ENCODE results near the gene DDA1. TPM values are rescaled to one million over a fixed set of nuclear protein-coding genes. Genes with fewer than 3 reads are reported as not detected.

Gene DDA1
- total RNA-seq, result 17.5 and 24.2 TPM in 2 replicates

DNA sequence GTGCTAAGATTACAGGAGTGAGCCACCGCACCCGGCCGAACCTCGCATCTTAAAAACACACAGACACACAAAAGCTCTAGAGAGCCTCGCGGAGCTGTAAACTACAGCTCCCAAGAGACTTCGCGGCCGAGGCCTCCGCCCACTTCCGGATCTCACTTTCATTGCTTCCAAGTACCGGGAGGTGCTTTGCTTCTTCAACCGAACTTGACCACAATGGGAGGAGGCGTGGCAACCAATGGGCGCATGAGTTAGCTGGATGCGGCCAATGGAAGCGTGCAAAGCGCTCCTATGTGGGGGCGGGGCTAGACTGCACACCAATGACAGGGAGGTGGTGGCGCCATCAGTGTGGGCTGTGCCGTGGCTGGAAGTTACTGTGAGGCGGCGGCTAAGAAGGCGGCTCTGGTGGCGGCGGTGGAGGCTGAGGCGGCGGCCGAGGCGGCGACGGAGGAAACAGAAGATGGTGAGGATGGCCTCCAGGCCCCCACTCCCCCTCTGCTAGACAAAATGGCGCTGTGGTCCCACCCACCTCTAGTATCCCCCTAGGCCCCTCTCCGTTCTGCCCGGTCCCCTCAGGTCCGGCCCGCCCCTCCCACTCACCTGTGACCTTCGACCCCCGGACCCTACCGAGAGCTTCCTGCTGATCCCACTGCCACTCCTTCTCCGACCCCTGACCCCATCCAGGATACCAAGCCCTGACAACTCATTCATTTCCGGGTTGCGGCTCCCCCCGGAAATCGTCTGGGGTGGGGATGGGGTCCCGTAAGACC, at the start of gene DDA1:
Gene DDA1 (plus strand): TSS at position 366 of the 767 bp plus-strand sequence. CDS start 92 bp downstream, at position 458.

DNA sequence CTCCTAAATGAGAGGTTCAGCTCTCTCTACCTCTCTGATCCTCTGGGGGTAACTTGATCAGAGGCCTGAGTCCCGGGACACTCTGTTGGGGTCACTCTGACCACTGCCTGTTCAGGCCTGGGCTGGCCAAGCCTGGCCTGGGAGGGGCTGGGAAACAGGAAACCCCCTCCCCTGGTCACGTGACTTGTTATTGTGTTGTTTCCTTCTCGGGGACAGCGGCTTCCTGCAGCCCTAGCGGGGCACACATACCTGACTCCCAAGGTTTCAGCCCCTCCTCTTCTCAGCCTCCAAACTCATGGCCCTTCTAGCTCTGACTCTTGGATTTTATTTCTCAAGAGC, 44.8 kb upstream of the DDA1 start, which contains the start of gene USHBP1:
Gene USHBP1 (minus strand): TSS at position 105 of the 339 bp plus-strand sequence. CDS start 446 bp downstream, outside the sequence.

DNA sequence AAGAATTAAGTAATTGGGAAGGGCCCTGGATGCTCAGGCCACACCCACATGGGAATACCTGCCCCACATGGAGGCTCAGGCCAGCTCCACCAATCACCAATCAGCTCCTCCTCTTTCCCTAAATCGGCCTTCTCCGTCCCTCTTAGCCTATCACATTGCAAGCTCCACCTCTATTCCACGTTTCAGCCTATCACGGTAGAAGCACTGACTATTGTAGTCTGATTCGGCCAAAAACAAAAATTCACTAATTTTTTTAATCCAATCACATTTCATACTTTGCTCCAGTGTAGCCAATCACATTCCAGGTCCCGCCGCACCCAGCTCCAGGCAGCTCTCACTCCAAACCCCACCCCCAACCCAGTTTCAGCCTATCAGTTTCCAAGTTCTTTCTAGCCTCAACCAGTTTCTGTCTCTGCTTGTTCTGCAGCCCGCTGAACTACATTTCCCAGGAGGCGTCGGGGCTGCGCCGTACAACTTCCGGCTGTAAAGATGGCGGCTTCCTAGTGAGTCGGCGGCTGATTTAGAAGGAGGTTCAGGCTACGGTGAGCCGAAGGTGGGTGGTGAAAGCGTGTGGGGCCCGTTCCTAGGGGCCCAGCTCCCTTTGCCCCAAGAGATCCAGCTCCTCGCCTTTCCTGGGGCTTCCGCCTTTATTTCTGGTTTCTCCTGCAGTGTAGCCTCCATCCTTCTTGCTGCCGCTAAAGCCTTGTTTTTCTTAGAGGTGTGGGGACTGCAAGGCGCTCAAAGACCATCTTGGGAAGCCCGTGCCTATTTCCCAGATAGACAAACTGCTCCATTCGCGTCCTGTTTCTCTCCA, 42.2 kb upstream of the DDA1 start, which contains the start of gene BABAM1:
Gene BABAM1 (plus strand): TSS at position 469 of the 814 bp plus-strand sequence. CDS start 1,364 bp downstream, outside the sequence.

DNA sequence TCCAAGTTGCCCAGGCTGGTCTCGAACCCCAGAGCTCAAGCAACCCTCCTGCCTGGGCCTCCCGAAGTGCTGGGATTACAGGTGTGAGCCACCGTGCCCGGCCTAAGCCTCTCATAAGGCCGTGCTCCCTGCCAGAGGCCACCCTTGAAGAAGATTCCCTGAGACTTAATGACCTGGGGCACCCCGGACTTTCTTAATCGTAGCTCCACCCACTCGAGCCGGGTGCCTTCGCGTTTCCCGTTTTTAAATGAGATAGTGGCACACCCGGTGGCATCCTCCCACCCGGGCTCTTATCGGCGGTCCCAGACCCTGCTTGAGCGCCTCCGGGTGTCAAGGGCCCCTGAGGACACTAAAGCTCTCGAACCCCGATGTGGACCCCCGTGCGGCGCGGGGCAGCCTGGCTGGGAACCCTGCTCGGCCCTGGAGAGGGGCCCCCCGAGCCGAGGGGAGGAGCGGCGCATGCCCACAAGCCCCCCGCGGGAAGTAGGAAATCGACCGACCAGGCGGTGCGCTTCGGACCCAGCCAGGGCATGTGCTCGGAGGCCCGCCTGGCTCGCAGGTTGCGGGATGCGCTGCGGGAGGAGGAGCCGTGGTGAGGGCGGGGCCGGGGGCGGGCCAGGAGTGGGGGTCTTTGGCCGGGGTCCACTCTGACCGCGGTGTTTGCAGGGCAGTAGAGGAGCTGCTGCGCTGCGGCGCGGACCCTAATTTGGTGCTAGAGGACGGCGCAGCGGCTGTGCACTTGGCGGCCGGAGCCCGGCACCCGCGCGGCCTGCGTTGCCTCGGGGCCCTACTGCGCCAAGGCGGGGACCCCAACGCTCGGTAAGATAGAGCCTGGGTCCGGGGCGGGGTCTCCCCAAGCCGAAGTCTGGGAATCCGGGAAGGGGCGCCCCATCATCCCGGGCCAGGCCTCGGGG, 27.7 kb upstream of the DDA1 start, which contains the start of gene ANKLE1:
Gene ANKLE1 (plus strand): TSS at position 511 of the 914 bp plus-strand sequence. CDS start 20 bp downstream, at position 531.

DNA sequence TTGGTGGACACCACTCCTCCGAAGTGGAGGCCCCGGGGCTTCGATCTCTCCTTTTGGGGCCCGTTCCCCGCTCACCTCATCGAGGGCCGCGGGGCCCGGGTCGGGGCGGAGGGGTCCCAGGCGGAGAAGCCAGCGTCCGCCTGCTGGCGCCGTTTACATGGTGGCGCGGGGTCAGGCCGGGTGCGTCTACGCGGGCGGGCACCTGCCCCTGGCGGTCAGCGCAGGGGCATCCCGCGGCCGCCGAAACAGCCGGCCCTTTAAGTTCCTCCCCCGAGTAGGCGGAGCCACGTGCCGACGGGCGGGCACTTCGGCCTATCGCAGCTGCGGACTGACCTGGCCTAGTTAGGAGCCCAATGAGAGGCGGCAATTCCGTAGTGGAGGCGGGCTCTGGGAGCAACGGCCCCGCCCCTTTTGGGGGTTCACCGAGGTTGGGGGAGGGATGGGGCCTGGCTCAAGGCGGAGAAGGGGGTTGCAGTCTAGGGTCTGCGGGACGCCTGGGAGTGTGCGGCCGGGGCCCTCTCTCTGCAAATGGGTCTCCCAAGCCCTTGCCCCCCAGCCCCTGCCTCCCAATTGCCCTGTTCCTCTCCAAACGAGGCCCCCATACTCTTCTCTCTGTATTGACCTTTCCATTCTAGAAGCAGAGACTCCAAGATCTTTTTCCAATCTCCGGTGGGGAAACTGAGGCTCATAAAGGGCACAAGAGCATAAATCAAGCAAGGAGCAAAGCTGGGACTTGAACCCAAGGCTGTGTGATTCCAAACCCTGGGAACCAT, 6.0 kb upstream of the DDA1 start, which contains the start of gene ABHD8:
Gene ABHD8 (minus strand): TSS at position 259 of the 773 bp plus-strand sequence. CDS start 1,809 bp downstream, outside the sequence.

DNA sequence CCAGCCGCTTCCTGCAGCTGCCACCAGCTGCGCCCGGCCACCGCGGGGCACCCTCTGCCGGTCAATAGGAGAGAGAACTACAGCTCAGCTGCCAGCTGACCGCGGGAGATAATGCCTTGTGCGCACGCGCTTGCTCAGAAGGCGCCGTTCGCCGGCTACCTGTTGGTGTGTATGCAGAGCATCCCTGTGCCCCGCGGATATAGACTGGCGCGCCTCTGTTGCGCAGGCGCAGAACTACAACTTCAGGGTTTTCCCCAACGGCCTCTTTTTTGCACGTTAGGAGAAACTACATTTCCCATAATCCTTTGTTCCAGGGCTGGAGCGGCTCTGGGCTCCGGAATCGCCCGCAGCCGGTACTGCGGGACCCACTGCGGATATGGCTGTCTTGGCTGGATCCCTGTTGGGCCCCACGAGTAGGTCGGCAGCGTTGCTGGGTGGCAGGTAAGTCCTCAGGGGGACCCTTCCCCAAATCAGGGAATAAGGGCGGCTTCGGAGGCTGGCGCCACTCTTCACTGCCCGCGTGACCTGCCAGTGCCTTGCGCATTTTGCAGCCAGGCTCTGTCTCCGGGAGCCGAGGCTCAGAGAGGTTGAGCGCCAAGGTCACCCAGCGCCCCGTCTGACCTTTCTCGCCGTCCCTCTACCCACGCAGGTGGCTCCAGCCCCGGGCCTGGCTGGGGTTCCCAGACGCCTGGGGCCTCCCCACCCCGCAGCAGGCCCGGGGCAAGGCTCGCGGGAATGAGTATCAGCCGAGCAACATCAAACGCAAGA, 3.7 kb upstream of the DDA1 start, which contains the start of gene MRPL34:
Gene MRPL34 (plus strand): TSS at position 356 of the 768 bp plus-strand sequence. CDS start 21 bp downstream, at position 377.

DNA sequence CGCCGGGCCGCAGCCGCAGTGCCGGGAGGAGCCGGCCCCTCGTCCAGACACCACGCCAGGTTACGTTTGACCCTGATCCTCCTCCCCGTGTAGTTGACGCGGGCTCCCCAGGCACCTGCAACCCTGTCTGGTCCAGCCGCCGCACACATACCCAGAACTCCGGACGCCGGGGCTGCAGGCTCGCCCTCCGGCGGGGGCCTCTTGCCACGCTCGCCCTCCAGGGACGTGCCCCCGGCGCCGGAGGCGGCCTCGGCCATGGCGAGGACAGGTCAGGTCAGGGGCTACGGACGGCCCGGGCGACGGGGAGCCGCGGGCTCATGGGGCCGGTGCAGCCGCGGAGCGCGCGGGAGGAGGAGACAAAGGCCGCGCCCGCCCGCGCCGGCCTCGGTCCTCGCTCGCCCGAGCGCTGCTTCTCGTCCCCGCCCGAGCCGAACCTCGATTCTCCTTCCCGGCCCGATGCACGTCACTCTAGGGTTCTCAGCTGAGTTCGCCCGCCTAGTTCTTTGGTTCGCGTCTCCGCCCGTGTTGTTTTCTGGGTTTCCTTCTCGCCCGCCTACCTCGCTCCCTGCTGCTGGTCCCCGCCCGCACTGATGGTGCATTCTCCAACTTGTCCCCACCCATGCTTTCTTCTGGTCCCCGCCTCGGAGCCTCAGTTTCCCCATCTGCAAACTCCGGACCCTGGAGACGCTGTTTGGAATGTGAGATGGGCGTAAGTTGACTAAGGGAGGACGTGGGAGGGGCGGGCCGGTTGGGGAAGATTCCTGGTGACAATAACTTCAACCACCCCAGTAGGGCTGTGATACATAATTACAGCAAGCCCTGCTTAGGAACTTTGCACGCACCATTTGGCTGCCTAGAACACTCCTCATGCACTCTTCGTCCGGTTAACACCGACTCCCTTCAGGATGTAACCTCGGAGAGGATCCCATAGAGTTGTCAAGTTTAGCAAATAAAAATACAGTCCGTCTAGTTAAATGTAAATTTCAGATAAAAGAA, 25.3 kb downstream of the DDA1 start, which contains the start of gene ANO8:
Gene ANO8 (minus strand): TSS at position 442 of the 996 bp plus-strand sequence. CDS start 185 bp downstream, at position 257.

DNA sequence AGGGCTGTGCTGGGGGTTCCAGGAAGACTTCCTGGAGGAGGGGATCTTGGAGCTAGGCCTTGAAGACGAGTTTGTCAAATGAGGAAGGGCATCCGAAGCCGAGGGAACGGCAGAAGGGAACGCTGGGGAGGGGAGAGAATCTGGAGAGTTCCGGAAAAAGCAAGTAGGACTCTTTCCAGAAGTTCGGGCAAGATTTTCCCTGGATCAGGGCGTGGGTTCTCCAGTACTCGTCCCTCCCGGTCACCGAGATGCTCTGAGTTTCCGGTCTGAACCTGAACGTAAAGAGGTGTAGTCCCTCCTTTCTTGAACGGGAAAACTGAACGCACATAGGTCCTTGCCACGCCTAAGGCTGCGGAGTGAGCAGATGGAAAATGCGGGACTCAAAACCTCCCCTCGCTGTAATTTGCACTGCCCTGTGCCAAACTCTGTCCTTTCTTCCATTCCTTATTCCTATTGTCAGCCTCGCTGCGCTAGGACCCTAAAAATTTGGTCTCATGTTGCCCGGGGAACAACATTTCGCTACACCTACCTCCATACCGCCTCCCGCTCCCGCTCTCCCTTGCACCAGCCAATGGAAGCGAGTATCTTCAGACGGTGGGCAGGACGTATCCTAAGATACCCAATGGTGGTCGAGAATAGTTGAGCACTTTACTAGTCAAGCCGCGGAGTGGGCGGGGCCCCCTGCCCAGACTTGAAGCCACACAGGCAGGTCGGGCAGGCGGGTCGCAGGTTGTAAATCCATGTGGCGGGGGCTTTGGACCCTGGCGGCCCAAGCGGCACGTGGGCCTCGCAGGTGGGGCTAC, 27.7 kb downstream of the DDA1 start, which contains the start of gene GTPBP3:
Gene GTPBP3 (plus strand): TSS at position 682 of the 803 bp plus-strand sequence. CDS start 59 bp downstream, at position 741.

Other genes with a start within 250 kb of the DDA1 start
- 1.00 and 1.7 TPM in 2 replicates for gene HAUS8, start 234.1 kb upstream of the DDA1 start, total RNA-seq
- gene MYO9B, start 233.8 kb upstream of the DDA1 start, total RNA-seq, result 36.6 and 45.3 TPM in 2 replicates
- gene USE1, start 94.2 kb upstream of the DDA1 start, total RNA-seq, result 23.8 and 33.3 TPM in 2 replicates
- gene OCEL1, start 83.3 kb upstream of the DDA1 start, total RNA-seq, result 1.4 and 2.4 TPM in 2 replicates
- gene NR2F6, start 63.6 kb upstream of the DDA1 start, total RNA-seq, result 27.9 and 37.6 TPM in 2 replicates
- not detected in 2 replicates for gene USHBP1, start 44.8 kb upstream of the DDA1 start, total RNA-seq
- gene BABAM1, start 42.1 kb upstream of the DDA1 start, total RNA-seq, result 86.8 and 89.7 TPM in 2 replicates
- gene ANKLE1, start 27.7 kb upstream of the DDA1 start, total RNA-seq, result 0.14 and 0.18 TPM in 2 replicates
- gene ABHD8, start 6.1 kb upstream of the DDA1 start, total RNA-seq, result 8.7 and 11.6 TPM in 2 replicates
- 13.5 and 33.7 TPM in 2 replicates for gene MRPL34, start 3.7 kb upstream of the DDA1 start, total RNA-seq
- 1.6 and 3.0 TPM in 2 replicates for gene ANO8, start 25.3 kb downstream of the DDA1 start, total RNA-seq
- gene GTPBP3, start 28.0 kb downstream of the DDA1 start, total RNA-seq, result 5.8 and 11.5 TPM in 2 replicates
- 0.65 TPM in 1 of 2 replicates, not detected in the other for gene PLVAP, start 67.8 kb downstream of the DDA1 start, total RNA-seq
- gene CCDC194, start 84.6 kb downstream of the DDA1 start, total RNA-seq, result not detected in 2 replicates
- gene BST2, start 96.1 kb downstream of the DDA1 start, total RNA-seq, result 0.55 and 5.4 TPM in 2 replicates
- 25.1 and 28.2 TPM in 2 replicates for gene MVB12A, start 110.5 kb downstream of the DDA1 start, total RNA-seq
- gene TMEM221, start 139.1 kb downstream of the DDA1 start, total RNA-seq, result under 0.01 and 0.14 TPM in 2 replicates
- not detected in 2 replicates for gene NXNL1, start 151.4 kb downstream of the DDA1 start, total RNA-seq
- gene SLC27A1, start 161.0 kb downstream of the DDA1 start, total RNA-seq, result 14.9 and 20.4 TPM in 2 replicates
- 49.4 and 58.5 TPM in 2 replicates for gene PGLS, start 202.1 kb downstream of the DDA1 start, total RNA-seq
- 93.2 and 113 TPM in 2 replicates for gene COLGALT1, start 246.1 kb downstream of the DDA1 start, total RNA-seq